Measurements from ENCODE around the gene CACNA1I.

The CACNA1I gene

DNA sequence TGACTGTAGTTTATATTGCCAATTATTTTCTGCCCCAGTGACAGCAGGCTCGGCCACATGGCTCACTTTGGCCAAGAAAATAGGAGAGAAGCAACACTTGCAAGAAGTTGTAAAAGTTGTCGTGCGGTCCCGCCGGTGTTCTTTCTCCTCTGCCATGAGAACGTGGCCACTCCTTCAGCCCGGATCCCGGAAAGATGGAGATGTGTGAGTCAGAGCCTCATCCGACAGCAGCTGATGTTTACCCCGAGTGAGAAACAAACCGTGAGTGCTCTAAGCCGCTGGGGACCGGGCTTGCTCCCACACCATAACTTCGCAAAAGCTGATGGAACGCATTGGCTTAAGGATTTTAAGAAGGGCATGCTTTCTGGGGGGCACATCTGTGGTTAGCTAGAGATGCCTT lies 157.0 kb downstream of the CACNA1I start:
- TF ChIP-seq MAX (IDR thresholded peaks at IDR 0.05; ENCODE audit: low read depth, low read length) = no peak
- TF ChIP-seq, protein P1, sequence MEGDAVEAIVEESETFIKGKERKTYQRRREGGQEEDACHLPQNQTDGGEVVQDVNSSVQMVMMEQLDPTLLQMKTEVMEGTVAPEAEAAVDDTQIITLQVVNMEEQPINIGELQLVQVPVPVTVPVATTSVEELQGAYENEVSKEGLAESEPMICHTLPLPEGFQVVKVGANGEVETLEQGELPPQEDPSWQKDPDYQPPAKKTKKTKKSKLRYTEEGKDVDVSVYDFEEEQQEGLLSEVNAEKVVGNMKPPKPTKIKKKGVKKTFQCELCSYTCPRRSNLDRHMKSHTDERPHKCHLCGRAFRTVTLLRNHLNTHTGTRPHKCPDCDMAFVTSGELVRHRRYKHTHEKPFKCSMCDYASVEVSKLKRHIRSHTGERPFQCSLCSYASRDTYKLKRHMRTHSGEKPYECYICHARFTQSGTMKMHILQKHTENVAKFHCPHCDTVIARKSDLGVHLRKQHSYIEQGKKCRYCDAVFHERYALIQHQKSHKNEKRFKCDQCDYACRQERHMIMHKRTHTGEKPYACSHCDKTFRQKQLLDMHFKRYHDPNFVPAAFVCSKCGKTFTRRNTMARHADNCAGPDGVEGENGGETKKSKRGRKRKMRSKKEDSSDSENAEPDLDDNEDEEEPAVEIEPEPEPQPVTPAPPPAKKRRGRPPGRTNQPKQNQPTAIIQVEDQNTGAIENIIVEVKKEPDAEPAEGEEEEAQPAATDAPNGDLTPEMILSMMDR (IDR thresholded peaks at IDR 0.05; ENCODE audit: low read depth, low read length) = no peak
- TF ChIP-seq MYC (IDR thresholded peaks at IDR 0.05; ENCODE audit: low read depth, low read length) = no peak
- no peak for TF ChIP-seq POLR2A (IDR thresholded peaks at IDR 0.05; ENCODE audit: extremely low read depth, insufficient read length)
- no peak for DNase-seq (ENCODE audit: low read depth)
- H3K4me3 ChIP-seq (ENCODE audit: low read depth, low read length) = no peak overlapping the region

- TF ChIP-seq MYC (IDR thresholded peaks at IDR 0.05; ENCODE audit: low read depth, low read length) = no peak
- TF ChIP-seq MAX (IDR thresholded peaks at IDR 0.05; ENCODE audit: low read depth, low read length) = no peak
- TF ChIP-seq POLR2A (IDR thresholded peaks at IDR 0.05; ENCODE audit: extremely low read depth, insufficient read length) = no peak
- TF ChIP-seq, protein P1 (IDR thresholded peaks at IDR 0.05; ENCODE audit: low read depth, low read length) = no peak
- DNase-seq (ENCODE audit: low read depth) = no peak
- no peak overlapping the region for H3K4me3 ChIP-seq (ENCODE audit: low read depth, low read length)
Measured at GRCh38 chr22:39728236-39728860, 157.8 kb downstream of the CACNA1I start.

DNA sequence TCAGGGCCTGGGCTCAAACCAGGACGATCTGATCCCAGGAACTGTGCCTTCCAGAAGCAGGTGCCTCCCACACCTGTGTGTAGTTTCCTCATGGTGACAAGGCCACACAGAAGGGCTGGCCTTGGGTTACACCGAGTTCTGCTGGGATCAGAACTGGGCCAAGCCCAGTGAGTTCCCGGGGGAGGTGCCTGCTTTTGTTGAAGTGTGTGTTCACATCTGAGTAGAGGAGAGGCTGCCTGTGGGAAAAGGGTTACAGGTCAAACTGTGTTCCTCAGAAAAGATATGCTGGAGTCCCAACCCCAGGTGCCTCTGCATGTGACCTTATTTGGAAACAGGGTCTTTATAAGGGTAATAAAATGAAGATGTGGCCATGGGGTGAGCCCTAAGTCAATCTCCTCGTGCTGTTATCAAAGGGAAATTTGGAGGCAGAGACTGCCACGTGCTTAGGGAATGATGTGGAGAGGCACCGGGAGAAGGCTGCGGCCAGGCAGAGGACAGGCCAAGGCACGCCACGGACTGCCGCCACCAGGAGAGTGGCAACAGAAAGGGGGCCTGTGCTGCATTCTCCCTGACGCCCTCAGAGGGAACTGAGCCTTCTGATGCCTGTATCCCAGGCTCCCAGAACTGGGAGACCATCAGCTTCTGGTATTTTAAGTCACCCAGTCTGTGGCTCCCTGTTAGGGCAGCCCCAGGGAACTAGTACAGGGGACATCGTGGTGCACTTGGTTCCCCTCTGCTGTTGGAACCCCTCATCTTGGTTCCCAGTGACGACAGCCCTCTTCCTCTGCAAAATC lies 158.8 kb downstream of the CACNA1I start:
- TF ChIP-seq POLR2A (IDR thresholded peaks at IDR 0.05; ENCODE audit: extremely low read depth, insufficient read length) = no peak
- no peak for TF ChIP-seq MAX (IDR thresholded peaks at IDR 0.05; ENCODE audit: low read depth, low read length)
- TF ChIP-seq MYC (IDR thresholded peaks at IDR 0.05; ENCODE audit: low read depth, low read length) = no peak
- TF ChIP-seq, protein P1 (IDR thresholded peaks at IDR 0.05; ENCODE audit: low read depth, low read length) = no peak
- no peak for DNase-seq (ENCODE audit: low read depth)
- H3K4me3 ChIP-seq (ENCODE audit: low read depth, low read length) = no peak overlapping the region

DNA sequence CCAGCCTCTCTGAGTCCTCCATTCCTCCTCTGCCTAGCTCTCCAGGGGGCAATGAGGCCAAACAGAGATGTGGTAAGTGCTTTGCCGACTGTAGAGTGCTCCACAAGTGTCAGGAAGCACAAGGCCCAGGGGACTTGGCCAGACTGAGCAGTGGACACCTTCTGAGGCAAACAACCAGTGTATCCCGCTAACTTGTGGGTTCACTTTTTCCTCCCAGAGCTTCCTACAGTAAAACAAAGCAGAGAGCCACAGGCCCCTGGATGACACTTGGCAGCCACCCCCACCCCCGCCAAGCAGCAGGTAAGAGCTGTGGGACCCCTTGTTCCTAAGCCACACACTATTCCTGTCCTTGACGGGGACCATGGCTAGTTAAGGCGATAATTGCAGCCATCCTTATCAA lies 160.9 kb downstream of the CACNA1I start:
- no peak overlapping the region for H3K4me3 ChIP-seq (ENCODE audit: low read depth, low read length)
- DNase-seq (ENCODE audit: low read depth) = no peak
- no peak for TF ChIP-seq POLR2A (IDR thresholded peaks at IDR 0.05; ENCODE audit: extremely low read depth, insufficient read length)
- TF ChIP-seq MYC (IDR thresholded peaks at IDR 0.05; ENCODE audit: low read depth, low read length) = no peak
- no peak for TF ChIP-seq MAX (IDR thresholded peaks at IDR 0.05; ENCODE audit: low read depth, low read length)
- TF ChIP-seq, protein P1 (IDR thresholded peaks at IDR 0.05; ENCODE audit: low read depth, low read length) = no peak

- DNase-seq (ENCODE audit: low read depth) = no peak
- H3K4me3 ChIP-seq (ENCODE audit: low read depth, low read length) = no peak overlapping the region
- TF ChIP-seq POLR2A (IDR thresholded peaks at IDR 0.05; ENCODE audit: extremely low read depth, insufficient read length) = no peak
- no peak for TF ChIP-seq MYC (IDR thresholded peaks at IDR 0.05; ENCODE audit: low read depth, low read length)
- TF ChIP-seq, protein P1 (IDR thresholded peaks at IDR 0.05; ENCODE audit: low read depth, low read length) = no peak
- no peak for TF ChIP-seq MAX (IDR thresholded peaks at IDR 0.05; ENCODE audit: low read depth, low read length)
Measured at GRCh38 chr22:39731881-39732555, 161.5 kb downstream of the CACNA1I start.
